Measurements from ENCODE around the gene LEKR1.
A peak's percentile ranks its signal among the peaks of the same experiment; 100 is the strongest.

Gene LEKR1

GRCh38 chr3:156978481-156978961 lies 152.4 kb downstream of the LEKR1 start:
- TF ChIP-seq, protein P1, sequence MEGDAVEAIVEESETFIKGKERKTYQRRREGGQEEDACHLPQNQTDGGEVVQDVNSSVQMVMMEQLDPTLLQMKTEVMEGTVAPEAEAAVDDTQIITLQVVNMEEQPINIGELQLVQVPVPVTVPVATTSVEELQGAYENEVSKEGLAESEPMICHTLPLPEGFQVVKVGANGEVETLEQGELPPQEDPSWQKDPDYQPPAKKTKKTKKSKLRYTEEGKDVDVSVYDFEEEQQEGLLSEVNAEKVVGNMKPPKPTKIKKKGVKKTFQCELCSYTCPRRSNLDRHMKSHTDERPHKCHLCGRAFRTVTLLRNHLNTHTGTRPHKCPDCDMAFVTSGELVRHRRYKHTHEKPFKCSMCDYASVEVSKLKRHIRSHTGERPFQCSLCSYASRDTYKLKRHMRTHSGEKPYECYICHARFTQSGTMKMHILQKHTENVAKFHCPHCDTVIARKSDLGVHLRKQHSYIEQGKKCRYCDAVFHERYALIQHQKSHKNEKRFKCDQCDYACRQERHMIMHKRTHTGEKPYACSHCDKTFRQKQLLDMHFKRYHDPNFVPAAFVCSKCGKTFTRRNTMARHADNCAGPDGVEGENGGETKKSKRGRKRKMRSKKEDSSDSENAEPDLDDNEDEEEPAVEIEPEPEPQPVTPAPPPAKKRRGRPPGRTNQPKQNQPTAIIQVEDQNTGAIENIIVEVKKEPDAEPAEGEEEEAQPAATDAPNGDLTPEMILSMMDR (IDR thresholded peaks at IDR 0.05; ENCODE audit: control extremely low read depth, extremely low read depth, low read depth, missing control alignments): no peak
- DNase-seq (ENCODE audit: extremely low spot score): peak; percentile 53
- ChIA-PET POLR2A (no interaction called here), CTCF (interaction anchor here (0.8 to 1.6 kb wide), 5 partner anchors 17 to 102 kb away, joined by 3 to 4 read pairs (median 3); no protein-coding TSS in a partner anchor)

DNA sequence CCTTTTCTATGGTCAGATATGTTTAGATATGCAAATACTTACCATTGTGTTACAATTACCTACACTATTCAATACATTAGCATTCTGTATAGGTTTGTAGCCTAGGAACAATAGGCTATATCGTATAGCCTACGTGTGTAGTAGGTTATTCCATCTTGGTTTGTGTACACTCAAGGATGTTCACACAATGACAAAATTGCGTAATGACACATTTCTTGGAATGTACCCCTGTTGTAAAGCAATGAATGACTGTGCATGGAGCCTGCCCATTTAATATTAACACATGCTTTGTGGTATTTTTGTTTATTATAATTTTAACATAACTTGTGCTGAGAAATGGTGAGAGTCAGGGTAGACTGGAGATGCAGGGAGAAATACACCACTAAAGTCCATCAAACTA lies 154.9 kb downstream of the LEKR1 start:
- POLR2A ChIA-PET: no interaction called here
- no peak for DNase-seq (ENCODE audit: extremely low spot score)
- CTCF ChIA-PET: no interaction called here
- TF ChIP-seq, protein P1 (IDR thresholded peaks at IDR 0.05; ENCODE audit: control extremely low read depth, extremely low read depth, low read depth, missing control alignments): no peak

- TF ChIP-seq, protein P1 (IDR thresholded peaks at IDR 0.05; ENCODE audit: control extremely low read depth, extremely low read depth, low read depth, missing control alignments): no peak
- CTCF ChIA-PET: no interaction called here
- no peak for DNase-seq (ENCODE audit: extremely low spot score)
- POLR2A ChIA-PET: no interaction called here
Observed at GRCh38 chr3:156983559-156983958, 157.4 kb downstream of the LEKR1 start.

GRCh38 chr3:156985711-156986110 lies 159.6 kb downstream of the LEKR1 start:
- CTCF ChIA-PET: interaction anchor here (1.1 to 1.3 kb wide), 2 partner anchors 11 to 13 kb away, joined by 3 read pairs; no protein-coding TSS in a partner anchor
- no peak for DNase-seq (ENCODE audit: extremely low spot score)
- TF ChIP-seq, protein P1 (IDR thresholded peaks at IDR 0.05; ENCODE audit: control extremely low read depth, extremely low read depth, low read depth, missing control alignments): no peak
- POLR2A ChIA-PET: no interaction called here

DNA sequence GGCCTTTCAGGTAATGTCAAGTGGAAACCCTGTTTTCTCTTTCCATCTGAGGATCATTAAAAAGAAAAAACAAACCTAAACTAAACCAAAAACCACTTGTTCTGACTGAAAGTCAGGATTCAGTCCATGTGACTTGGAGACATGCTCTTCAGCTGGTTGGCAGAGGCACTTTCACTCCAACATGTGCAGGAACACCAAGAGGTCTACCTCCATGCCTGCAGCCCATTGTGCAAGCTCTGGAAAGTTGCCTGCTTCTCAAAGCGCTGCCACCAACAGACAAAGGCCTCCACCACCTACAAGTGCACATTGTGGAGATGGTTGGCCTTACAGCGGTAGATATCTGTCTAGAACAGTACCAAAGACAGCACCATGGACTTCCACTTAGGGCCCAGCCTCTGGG lies 161.8 kb downstream of the LEKR1 start:
- ChIA-PET POLR2A (no interaction called here), CTCF (interaction anchor here (1.3 kb wide), 1 partner anchor 14 kb away, joined by 3 read pairs; no protein-coding TSS in a partner anchor)
- TF ChIP-seq, protein P1 (IDR thresholded peaks at IDR 0.05; ENCODE audit: control extremely low read depth, extremely low read depth, low read depth, missing control alignments): no peak
- no peak for DNase-seq (ENCODE audit: extremely low spot score)

DNA sequence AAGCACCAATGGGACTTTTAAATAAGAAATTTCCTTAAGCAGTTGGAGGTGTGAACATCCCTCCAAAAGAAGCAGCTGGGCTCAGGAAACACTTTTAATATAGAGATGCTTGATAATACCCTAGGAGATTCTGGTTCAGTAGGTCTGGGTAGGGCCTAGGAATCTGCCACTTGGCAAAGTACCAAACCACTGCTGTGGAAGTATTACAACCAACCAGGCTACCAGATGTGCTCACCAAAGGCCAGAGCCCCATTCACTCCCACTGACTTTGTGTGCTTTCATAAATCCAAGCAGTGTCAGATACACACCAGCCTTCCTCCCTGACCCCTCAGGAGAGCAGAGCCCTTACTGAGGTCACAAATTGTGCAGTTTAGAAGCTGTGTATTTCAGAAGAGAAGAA lies 171.2 kb downstream of the LEKR1 start:
- CTCF ChIA-PET: interaction anchor here (0.9 to 2.6 kb wide), 7 partner anchors 11 to 324 kb away, joined by 3 to 12 read pairs (median 3); no protein-coding TSS in a partner anchor
- no peak for DNase-seq (ENCODE audit: extremely low spot score)
- POLR2A ChIA-PET: no interaction called here
- TF ChIP-seq, protein P1 (IDR thresholded peaks at IDR 0.05; ENCODE audit: control extremely low read depth, extremely low read depth, low read depth, missing control alignments): no peak
